Raji (cell line): ENCODE results near the gene TRNT1.

Experiments used
- POLR2A ChIP-seq: IDR thresholded peaks from 2 replicates; pipeline ENCODE4 v1.6.1; 2011; ENCODE audit warnings: low read depth, low read length, control low read depth; ENCODE audit not compliant: insufficient read depth

The TRNT1 gene

DNA sequence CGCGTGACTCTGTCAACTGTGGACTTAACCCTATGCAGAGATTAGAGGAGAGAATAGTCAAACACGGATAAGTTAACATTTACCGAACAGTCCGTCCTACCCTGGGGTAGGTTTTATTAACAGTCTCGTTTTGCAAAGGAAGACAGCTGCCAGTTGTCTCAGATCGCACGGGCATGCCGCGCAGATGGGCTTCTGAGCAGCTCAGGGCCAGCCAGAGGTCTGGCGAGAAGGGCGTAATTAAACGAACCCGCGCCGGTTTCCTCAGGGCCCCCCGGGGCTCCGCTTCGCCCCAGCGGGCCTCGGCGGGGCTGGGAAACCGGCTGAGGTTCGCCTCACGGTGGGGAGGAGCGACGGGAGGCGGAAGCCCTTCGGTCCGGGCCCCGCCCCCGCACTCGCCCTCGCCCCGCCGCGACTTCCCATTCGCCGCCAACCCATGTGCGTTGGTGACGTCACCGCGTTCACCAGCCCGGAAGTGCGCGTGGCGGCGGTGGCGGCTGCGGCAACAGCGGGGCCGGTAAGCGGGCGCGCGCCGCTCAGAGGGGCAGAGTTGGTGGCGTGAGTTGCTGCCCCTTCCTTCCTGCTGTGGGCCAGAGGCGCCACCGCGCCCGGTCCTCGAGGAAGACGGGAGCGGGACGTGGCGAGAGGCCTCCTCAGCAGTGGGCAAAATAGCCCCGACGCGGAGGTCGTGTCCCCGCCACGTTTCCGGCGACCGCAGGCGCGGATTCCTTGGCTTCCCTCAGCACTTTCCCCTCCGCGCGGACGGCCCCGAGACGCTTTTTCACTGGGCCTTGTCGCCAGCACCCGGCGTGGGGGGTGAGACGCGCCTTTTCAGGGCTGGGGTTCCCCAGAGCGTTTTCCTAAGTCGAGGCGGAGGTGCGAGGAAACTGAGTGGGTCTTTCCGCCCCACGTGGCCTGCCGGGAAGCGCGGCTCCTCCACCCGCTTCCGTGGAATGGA is at the start of gene TRNT1:
Gene TRNT1 (plus strand): TSS at position 464 of the 955 bp plus-strand sequence. CDS start 2,101 bp downstream, outside the sequence.
- peak; percentile 93 for TF ChIP-seq POLR2A

DNA sequence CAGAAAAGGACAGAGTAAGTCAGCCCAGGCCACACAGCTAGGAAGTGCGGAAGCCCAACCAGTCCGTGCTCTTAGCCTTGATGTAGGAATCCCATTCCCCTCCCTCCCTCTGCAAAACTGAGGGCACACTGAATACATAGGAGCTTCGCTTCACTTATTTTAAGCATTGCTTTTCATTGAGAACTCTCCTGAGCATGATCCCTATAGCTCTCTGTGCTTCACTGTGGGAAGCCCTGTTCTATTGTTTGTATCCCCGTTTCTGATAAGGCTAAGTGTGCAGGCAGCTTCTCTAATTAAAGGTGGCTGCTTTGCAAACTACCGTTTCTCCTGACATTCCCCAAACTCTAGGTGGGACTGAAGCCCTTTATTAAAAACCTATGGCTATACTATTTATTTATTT is 46.4 kb upstream of the TRNT1 start:
- no peak for TF ChIP-seq POLR2A

GRCh38 chr3:3081381-3082233 is 45.1 kb upstream of the TRNT1 start:
- no peak for TF ChIP-seq POLR2A

DNA sequence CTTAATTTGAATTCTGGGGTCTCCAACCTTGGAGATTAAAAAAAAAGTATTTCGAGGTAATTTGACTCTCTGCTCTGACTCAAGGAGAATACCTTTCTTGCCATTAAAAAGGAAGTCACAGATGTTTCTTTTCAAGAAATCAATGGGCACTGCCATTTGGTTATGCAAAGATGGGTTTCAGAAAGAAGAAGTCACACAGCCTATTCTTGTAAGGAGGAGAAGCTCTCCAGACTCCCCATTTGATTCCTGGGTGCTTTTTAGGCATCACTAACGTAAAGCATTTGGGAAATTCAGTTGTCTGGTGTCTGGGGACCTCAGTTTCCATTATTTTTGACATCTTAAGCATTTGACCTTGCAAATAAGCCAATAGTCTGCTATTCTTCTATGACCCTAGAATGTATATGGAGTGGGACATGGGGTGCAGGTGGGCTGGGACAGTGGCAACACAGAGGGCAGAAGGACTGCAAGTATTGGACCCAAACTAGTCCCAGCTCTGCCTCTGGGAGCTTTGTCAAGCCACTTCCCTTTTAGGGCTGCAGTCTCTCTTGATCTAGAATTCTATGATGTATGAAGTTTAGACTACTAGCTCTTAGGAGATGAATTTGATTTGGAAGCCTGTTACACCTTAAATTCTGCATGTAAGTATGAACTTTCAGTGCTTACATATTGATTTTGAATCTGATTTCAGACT is 44.4 kb upstream of the TRNT1 start:
- TF ChIP-seq POLR2A, result no peak

DNA sequence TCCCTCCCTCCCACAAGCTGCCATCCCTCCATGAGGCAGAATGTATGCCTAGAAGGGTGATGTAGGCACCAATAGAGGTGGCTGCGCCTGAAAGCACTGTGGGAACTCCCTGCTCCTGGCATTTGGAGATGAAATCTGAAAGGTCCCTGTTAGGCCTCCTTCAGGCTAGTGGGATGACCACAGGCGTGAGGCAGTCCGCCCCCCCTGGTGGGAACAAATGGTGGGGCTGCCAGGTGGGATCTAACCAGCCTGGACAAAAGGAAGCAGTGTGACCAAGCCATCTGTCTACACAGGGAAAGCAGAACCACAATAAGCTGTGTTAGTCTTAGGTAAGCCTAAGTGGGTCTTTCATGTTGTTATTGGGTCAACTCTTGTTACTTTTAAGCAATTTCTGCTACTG is 41.9 kb upstream of the TRNT1 start:
- TF ChIP-seq POLR2A, result no peak

GRCh38 chr3:3085782-3086181 is 41.0 kb upstream of the TRNT1 start:
- no peak for TF ChIP-seq POLR2A

DNA sequence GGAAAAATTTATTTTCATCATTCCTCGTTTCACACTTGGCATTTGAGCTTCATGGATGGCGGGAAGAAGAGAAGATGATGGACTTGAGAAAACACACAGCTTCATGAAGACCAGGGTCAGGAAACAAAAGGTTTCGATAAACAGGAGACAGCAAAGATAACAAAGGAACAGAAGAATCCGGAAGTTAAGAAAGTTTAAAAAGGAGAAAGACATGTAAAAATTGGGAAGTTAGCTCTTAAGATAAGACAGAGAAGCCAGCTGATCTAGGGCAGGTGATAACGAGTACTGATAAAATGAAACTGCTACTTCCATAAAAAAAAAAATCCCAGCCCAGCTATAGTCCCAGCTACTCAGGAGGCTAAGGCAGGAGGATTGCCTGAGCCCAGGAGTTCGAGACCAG is 40.5 kb upstream of the TRNT1 start:
- TF ChIP-seq POLR2A, result no peak

DNA sequence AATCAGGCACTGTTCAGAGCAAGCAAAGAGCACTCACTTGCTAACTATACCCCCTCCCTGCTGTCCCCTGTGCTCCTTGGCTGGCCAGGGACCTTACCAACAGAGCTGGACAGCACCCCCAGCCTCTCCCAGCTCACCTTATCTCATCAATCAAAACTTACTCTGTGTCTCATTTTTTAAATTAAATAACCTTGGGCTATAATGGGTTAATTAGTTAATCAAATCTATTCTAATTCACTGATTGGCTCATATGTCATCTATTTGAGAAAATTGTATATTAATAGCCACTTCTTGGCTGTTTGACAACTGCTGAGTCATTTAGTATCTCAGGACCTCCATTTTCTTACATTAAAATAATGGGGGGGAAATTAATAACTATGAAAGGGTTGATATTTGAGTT is 39.5 kb upstream of the TRNT1 start:
- TF ChIP-seq POLR2A, result no peak

- no peak for TF ChIP-seq POLR2A
Observed at GRCh38 chr3:3087716-3088465, 38.8 kb upstream of the TRNT1 start.

- no peak for TF ChIP-seq POLR2A
Observed at GRCh38 chr3:3089017-3089416, 37.7 kb upstream of the TRNT1 start.

GRCh38 chr3:3097958-3098357 is 28.8 kb upstream of the TRNT1 start:
- TF ChIP-seq POLR2A, result no peak

DNA sequence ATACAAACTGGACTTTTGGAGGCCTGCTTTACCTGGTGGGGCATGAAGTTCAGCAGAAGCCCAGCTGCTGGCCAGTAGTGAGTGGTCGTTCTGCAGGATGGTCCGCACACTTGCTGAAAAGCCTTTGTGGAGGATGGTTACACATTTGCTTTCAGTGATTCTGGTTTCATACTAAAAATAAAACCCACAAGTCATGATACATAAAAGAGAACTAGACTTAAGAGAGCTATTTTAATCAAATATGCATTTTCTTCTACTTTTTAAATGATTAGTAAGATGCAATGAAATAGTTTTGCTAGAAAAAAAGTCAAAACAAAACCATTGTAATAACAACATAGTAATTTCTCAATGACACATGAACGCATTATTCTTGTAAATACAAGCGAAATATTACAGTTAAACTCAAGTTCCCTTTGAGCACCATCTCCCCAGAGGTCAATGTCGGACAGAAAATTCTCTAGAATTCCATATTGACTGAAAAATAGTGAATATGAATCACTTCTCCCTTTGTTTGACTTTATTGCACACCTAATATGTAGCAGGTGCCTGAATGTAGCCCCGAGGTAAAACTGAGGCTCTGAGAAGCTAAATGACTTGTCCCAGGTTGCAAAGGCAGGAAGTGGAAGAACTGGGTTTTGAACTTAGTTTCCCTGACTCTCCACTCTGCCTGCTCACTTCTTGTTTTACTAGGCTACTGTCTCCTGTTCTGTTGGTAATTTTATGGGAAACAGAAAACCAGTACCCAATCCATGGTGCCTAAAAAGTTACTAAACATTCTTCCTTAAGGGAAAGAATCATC is 24.9 kb upstream of the TRNT1 start:
- no peak for TF ChIP-seq POLR2A

DNA sequence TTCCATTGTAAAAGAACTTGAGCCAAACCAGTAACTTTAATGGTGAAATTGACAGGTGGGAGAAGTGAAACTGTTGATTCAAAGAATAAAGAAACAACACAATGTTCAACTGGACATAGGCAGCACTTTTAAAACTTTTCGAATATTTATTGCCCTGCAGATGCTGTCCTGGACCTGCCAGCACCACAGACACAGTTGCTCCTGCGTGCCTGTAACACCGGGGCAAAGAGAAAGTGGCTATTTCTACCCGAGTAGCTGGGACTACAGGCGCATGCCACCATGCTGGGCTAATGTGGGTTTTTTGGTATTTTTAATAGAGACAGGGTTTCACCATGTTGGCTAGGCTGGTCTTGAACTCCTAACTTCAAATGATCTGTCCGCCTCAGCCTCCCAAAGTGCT is 24.0 kb upstream of the TRNT1 start:
- TF ChIP-seq POLR2A, result no peak

GRCh38 chr3:3105246-3105645 is 21.5 kb upstream of the TRNT1 start:
- TF ChIP-seq POLR2A, result no peak
